Peyer's patch (tissue), 4 donors: ENCODE data around the gene NME8.

Source experiments
- CTCF ChIP-seq, 6 experiments: fragments of 450-650 bp in 4 of 6; fragments of 200-600 bp in 2 of 6; sonication (generic) in 1 of 6; IDR thresholded peaks; one replicate each; pipeline ENCODE4 v1.5.1; 2017 to 2019; ENCODE audit warnings: antibody characterized with exemption in 6 of 6, mild to moderate bottlenecking in 3 of 6, moderate library complexity in 1 of 6
- POLR2A ChIP-seq, 2 donors: fragments of 450-650 bp; IDR thresholded peaks; one replicate each; pipeline ENCODE4 v1.5.1; 2017; ENCODE audit warnings: antibody characterized with exemption in 2 of 2, mild to moderate bottlenecking in 2 of 2, moderate library complexity in 2 of 2

GRCh38 chr7:37901890-37902524 is 53.6 kb downstream of the NME8 start:
- no peak for TF ChIP-seq CTCF (IDR thresholded peaks at IDR 0.05)
- TF ChIP-seq POLR2A (IDR thresholded peaks at IDR 0.05), result no peak
